ENCODE results near the gene TMEM8B. TPM values are rescaled to one million over a fixed set of nuclear protein-coding genes. Genes with fewer than 3 reads are reported as not detected.

Gene TMEM8B
- polyA plus RNA-seq, 1 donor (not counting 4 experiments of a cell fraction or from before 2014, with no cell fraction given): 1.3 TPM

- Histone ChIP-seq H3K27ac (ENCODE audit: control insufficient read depth, insufficient read depth, low read length) (peak overlapping the region; percentile 24), H3K9me3 (ENCODE audit: control insufficient read depth, low read depth, low read length) (no peaks in the 10 kb centered on the region), H3K4me2 (ENCODE audit: control insufficient read depth, extremely low read depth, insufficient read depth, low read depth, low read length) (no peak overlapping the region), H3K9ac (ENCODE audit: control insufficient read depth, extremely low read depth, insufficient read depth, low read length) (no peak overlapping the region), H2AFZ (ENCODE audit: control insufficient read depth, low read length) (no peak overlapping the region), H3K4me1 (ENCODE audit: control insufficient read depth, extremely low read depth, insufficient read depth, low read length) (peaks cover 22% of the 10 kb centered on the region), H3K79me2 (ENCODE audit: control insufficient read depth, insufficient read depth, low read length) (no peaks in the 10 kb centered on the region), H3K27me3 (ENCODE audit: control insufficient read depth, extremely low read depth, insufficient read depth, low read length) (no peaks in the 10 kb centered on the region), H3K4me3 (ENCODE audit: control insufficient read depth in 2 of 3, extremely low read depth in 1 of 3, insufficient read depth in 2 of 3, low read depth in 1 of 3, low read length in 3 of 3) (no peak overlapping the region), H4K20me1 (ENCODE audit: control insufficient read depth, extremely low read depth, insufficient read depth, low read length) (no peaks in the 10 kb centered on the region), H3K9me1 (ENCODE audit: control insufficient read depth, extremely low read depth, insufficient read depth, low read length) (no peaks in the 10 kb centered on the region), H3K36me3 (ENCODE audit: control insufficient read depth in 2 of 2, extremely low read depth in 1 of 2, insufficient read depth in 2 of 2, low read length in 2 of 2) (peaks cover 0 to 2% of the 10 kb centered on the region in 2 experiments)
- FAIRE-seq (no peak), DNase-seq (ENCODE audit: low read depth, low spot score) (no peak)
- TF ChIP-seq EZH2 (IDR thresholded peaks at IDR 0.05; ENCODE audit: low read length): no peak
- TF ChIP-seq, protein P1, sequence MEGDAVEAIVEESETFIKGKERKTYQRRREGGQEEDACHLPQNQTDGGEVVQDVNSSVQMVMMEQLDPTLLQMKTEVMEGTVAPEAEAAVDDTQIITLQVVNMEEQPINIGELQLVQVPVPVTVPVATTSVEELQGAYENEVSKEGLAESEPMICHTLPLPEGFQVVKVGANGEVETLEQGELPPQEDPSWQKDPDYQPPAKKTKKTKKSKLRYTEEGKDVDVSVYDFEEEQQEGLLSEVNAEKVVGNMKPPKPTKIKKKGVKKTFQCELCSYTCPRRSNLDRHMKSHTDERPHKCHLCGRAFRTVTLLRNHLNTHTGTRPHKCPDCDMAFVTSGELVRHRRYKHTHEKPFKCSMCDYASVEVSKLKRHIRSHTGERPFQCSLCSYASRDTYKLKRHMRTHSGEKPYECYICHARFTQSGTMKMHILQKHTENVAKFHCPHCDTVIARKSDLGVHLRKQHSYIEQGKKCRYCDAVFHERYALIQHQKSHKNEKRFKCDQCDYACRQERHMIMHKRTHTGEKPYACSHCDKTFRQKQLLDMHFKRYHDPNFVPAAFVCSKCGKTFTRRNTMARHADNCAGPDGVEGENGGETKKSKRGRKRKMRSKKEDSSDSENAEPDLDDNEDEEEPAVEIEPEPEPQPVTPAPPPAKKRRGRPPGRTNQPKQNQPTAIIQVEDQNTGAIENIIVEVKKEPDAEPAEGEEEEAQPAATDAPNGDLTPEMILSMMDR (optimal IDR thresholded peaks at IDR 0.05 in 1 of 3, IDR thresholded peaks at IDR 0.05 in 1 of 3, conservative IDR thresholded peaks at IDR 0.05 in 1 of 3; ENCODE audit: extremely low read depth in 1 of 3, insufficient read depth in 2 of 3, low read length in 3 of 3): no peak
- dilution Hi-C loops (cut with MboI; ENCODE audit: extremely low pct_ligation_motif_present, low sequenced_read_pairs): no loop called here
Observed at GRCh38 chr9:35797311-35798109, 31.5 kb upstream of the TMEM8B start.

GRCh38 chr9:35798658-35799374 lies 30.2 kb upstream of the TMEM8B start:
- TF ChIP-seq, protein P1 (optimal IDR thresholded peaks at IDR 0.05 in 1 of 3, IDR thresholded peaks at IDR 0.05 in 1 of 3, conservative IDR thresholded peaks at IDR 0.05 in 1 of 3; ENCODE audit: extremely low read depth in 1 of 3, insufficient read depth in 2 of 3, low read length in 3 of 3): no peak
- TF ChIP-seq EZH2 (IDR thresholded peaks at IDR 0.05; ENCODE audit: low read length): no peak
- Histone ChIP-seq H3K79me2 (ENCODE audit: control insufficient read depth, insufficient read depth, low read length) (no peaks in the 10 kb centered on the region), H3K4me1 (ENCODE audit: control insufficient read depth, extremely low read depth, insufficient read depth, low read length) (peaks cover 22% of the 10 kb centered on the region), H3K27me3 (ENCODE audit: control insufficient read depth, extremely low read depth, insufficient read depth, low read length) (no peaks in the 10 kb centered on the region), H3K9ac (ENCODE audit: control insufficient read depth, extremely low read depth, insufficient read depth, low read length) (no peak overlapping the region), H4K20me1 (ENCODE audit: control insufficient read depth, extremely low read depth, insufficient read depth, low read length) (no peaks in the 10 kb centered on the region), H3K27ac (ENCODE audit: control insufficient read depth, insufficient read depth, low read length) (peak overlapping the region; percentile 33), H3K36me3 (ENCODE audit: control insufficient read depth in 2 of 2, extremely low read depth in 1 of 2, insufficient read depth in 2 of 2, low read length in 2 of 2) (peaks cover 0 to 2% of the 10 kb centered on the region in 2 experiments), H2AFZ (ENCODE audit: control insufficient read depth, low read length) (no peak overlapping the region), H3K4me3 (ENCODE audit: control insufficient read depth in 2 of 3, extremely low read depth in 1 of 3, insufficient read depth in 2 of 3, low read depth in 1 of 3, low read length in 3 of 3) (no peak overlapping the region), H3K9me3 (ENCODE audit: control insufficient read depth, low read depth, low read length) (no peaks in the 10 kb centered on the region), H3K4me2 (ENCODE audit: control insufficient read depth, extremely low read depth, insufficient read depth, low read depth, low read length) (peak overlapping the region; percentile 1), H3K9me1 (ENCODE audit: control insufficient read depth, extremely low read depth, insufficient read depth, low read length) (no peaks in the 10 kb centered on the region)
- peak; percentile 95 for FAIRE-seq
- DNase-seq (ENCODE audit: low read depth, low spot score): peak; percentile 77
- dilution Hi-C loops (cut with MboI; ENCODE audit: extremely low pct_ligation_motif_present, low sequenced_read_pairs): no loop called here
